T-cell (primary cell): ENCODE results near the gene IL17B. TPM values are rescaled to one million over a fixed set of nuclear protein-coding genes. Genes with fewer than 3 reads are reported as not detected.

Experiments used
- ATAC-seq, 4 experiments: fragments of 200-7000 bp in 3 of 4; fragments of 150-1000 bp in 1 of 4; cut with Tn5 transposase; replicated peaks in 1 of 4; 1 replicate in 3 of 4; 2 replicates in 1 of 4; pipeline ENCODE4 v1.10.0; 2021; ENCODE audit warnings: moderate library complexity in 3 of 4, mild to moderate bottlenecking in 2 of 4, moderate number of reproducible peaks in 1 of 4
- CTCF ChIA-PET, 2 donors: fragments of 300-600 bp; sonication (Branson Sonifier 250); formaldehyde crosslinking; loops; one replicate each; lab custom pipeline; 2022; ENCODE audit warnings: antibody characterized with exemption in 2 of 2; lab: Charles Lee
- POLR2A ChIA-PET, 2 donors: fragments of 300-600 bp; sonication (Branson Sonifier 250); formaldehyde crosslinking; loops; one replicate each; lab custom pipeline; 2022; ENCODE audit warnings: antibody characterized with exemption in 2 of 2; lab: Charles Lee
- DNase-seq, 35 experiments: peaks; one replicate each; pipeline versions ENCODE4 v3.0.0 to v3.0.0-alpha.2; 2013 to 2023
- H3K27ac ChIP-seq: one replicate; pipeline ENCODE4 v1.5.1; 2013; ENCODE audit warnings: low read length
- H3K27me3 ChIP-seq, 2 experiments: replicated peaks in 1 of 2; 1 replicate in 1 of 2; 2 replicates in 1 of 2; pipeline versions ENCODE4 v1.6.1 to v1.7.0; 2013; ENCODE audit warnings: low read length in 1 of 2, mixed read lengths in 1 of 2; ENCODE audit not compliant: control insufficient read depth in 2 of 2, insufficient read depth in 2 of 2; ENCODE audit errors: extremely low read depth in 1 of 2
- H3K36me3 ChIP-seq, 2 donors: 1 replicate in 1 of 2; 2 replicates in 1 of 2; pipeline versions ENCODE4 v1.6.1 to v1.7.0; 2013; ENCODE audit warnings: low read length in 1 of 2; ENCODE audit not compliant: control insufficient read depth in 2 of 2, insufficient read depth in 1 of 2; ENCODE audit errors: extremely low read depth in 1 of 2
- H3K4me1 ChIP-seq, 2 experiments: 1 replicate in 1 of 2; 2 replicates in 1 of 2; pipeline versions ENCODE4 v1.6.1 to v1.7.0; 2013; ENCODE audit warnings: low read length in 2 of 2, mixed read lengths in 1 of 2; ENCODE audit not compliant: insufficient read depth in 2 of 2, control insufficient read depth in 1 of 2; ENCODE audit errors: extremely low read depth in 1 of 2
- H3K4me3 ChIP-seq, 2 donors: 1 replicate in 1 of 2; 2 replicates in 1 of 2; pipeline versions ENCODE4 v1.5.1 to v1.7.0; 2013; ENCODE audit warnings: mild to moderate bottlenecking in 2 of 2, low read length in 1 of 2, moderate library complexity in 1 of 2; ENCODE audit not compliant: control insufficient read depth in 1 of 2; ENCODE audit errors: extremely low read depth in 1 of 2
- H3K9me3 ChIP-seq: 2 replicates; pipeline ENCODE4 v1.7.0; 2013
- H3K27ac Mint-ChIP-seq, 2 donors: one replicate each; pipeline ENCODE4 v1.8.0; 2020 to 2021; ENCODE audit warnings: mild to moderate bottlenecking in 2 of 2, mixed read lengths in 2 of 2
- H3K27me3 Mint-ChIP-seq, 2 donors: one replicate each; pipeline ENCODE4 v1.8.0; 2021 to 2022; ENCODE audit warnings: mixed read lengths in 2 of 2
- H3K36me3 Mint-ChIP-seq: one replicate; pipeline ENCODE4 v1.8.0; 2021; ENCODE audit warnings: mixed read lengths
- H3K4me1 Mint-ChIP-seq, 3 donors: one replicate each; pipeline ENCODE4 v1.8.0; 2020 to 2022; ENCODE audit warnings: mixed read lengths in 3 of 3, mild to moderate bottlenecking in 1 of 3
- H3K4me3 Mint-ChIP-seq, 3 donors: one replicate each; pipeline ENCODE4 v1.8.0; 2020 to 2022; ENCODE audit warnings: mild to moderate bottlenecking in 3 of 3, mixed read lengths in 3 of 3, moderate library complexity in 3 of 3
- H3K9me3 Mint-ChIP-seq, 3 donors: one replicate each; pipeline ENCODE4 v1.8.0; 2020 to 2022; ENCODE audit warnings: mixed read lengths in 3 of 3
- WGBS: methylation state at CpG from one replicate; pipeline ENCODE4 v1.1.5; 2013; ENCODE audit warnings: missing lambda C conversion rate; ENCODE audit not compliant: insufficient coverage; 5-methylcytosine and 5-hydroxymethylcytosine counted together
- total RNA-seq, 35 experiments: library from RNA in 6 of 35; stranded (reverse) in 6 of 35; fragments of 120-200 nt in 1 of 35; gene quantifications; one replicate each; pipeline versions ENCODE4 v1.2.1 to v1.2.4 and lab custom pipeline; 2013 to 2026

The IL17B gene
- total RNA-seq, 5 donors from 2014 or later (not counting 1 experiment from before 2014, with no cell fraction given), result not detected

GRCh38 chr5:149372076-149372795 lies 6.9 kb downstream of the IL17B start:
- 75% methylated on average over 1 of the region's 4 CpGs for WGBS
- H3K36me3 ChIP-seq, result no peaks in the 10 kb centered on the region
- ATAC-seq (no peak), DNase-seq (no peak)
- H3K9me3 ChIP-seq, result no peaks in the 10 kb centered on the region
- Mint-ChIP-seq H3K36me3 (peaks cover 2% of the 10 kb centered on the region), H3K27ac (no peak overlapping the region), H3K4me3 (no peak overlapping the region), H3K27me3 (no peaks in the 10 kb centered on the region), H3K9me3 (no peaks in the 10 kb centered on the region), H3K4me1 (peaks cover 15 to 19% (median 17%) of the 10 kb centered on the region in 3 donors)
- POLR2A ChIA-PET, result no interaction called here
- H3K4me3 ChIP-seq, result no peak overlapping the region
- CTCF ChIA-PET, result interaction anchor here (0.8 to 3.2 kb wide), 20 partner anchors 8 to 219 kb away, joined by 3 to 18 read pairs (median 5); partner anchors contain the start of gene PCYOX1L (in 2 of the 2)
- H3K4me1 ChIP-seq, result peaks cover 0 to 17% of the 10 kb centered on the region in 2 experiments
- H3K27me3 ChIP-seq, result peaks cover 0 to 4% of the 10 kb centered on the region in 2 experiments
- H3K27ac ChIP-seq, result no peak overlapping the region

GRCh38 chr5:149371296-149371962 lies 7.7 kb downstream of the IL17B start:
- Histone ChIP-seq H3K4me1 (peaks cover 0 to 19% of the 10 kb centered on the region in 2 experiments), H3K36me3 (no peaks in the 10 kb centered on the region), H3K9me3 (no peaks in the 10 kb centered on the region), H3K27ac (no peak overlapping the region), H3K4me3 (no peak overlapping the region), H3K27me3 (no peaks in the 10 kb centered on the region)
- Mint-ChIP-seq H3K4me1 (peaks cover 18 to 22% (median 21%) of the 10 kb centered on the region in 3 donors), H3K27ac (no peak overlapping the region), H3K36me3 (peaks cover 3% of the 10 kb centered on the region), H3K27me3 (no peaks in the 10 kb centered on the region), H3K4me3 (no peak overlapping the region), H3K9me3 (no peaks in the 10 kb centered on the region)
- ChIA-PET CTCF (interaction anchor here (0.8 to 3.2 kb wide), 23 partner anchors 9 to 220 kb away, joined by 3 to 18 read pairs (median 4); partner anchors contain the start of gene PCYOX1L (in 2 of the 2)), POLR2A (no interaction called here)
- ATAC-seq (peak; percentile 84 to 94 (median 86)), DNase-seq (peak; percentile 27 to 84 (median 60))
- WGBS, result 43% methylated on average over 7 of the region's 12 CpGs

GRCh38 chr5:149370878-149371277 lies 8.2 kb downstream of the IL17B start:
- CTCF ChIA-PET, result interaction anchor here (0.6 to 3.2 kb wide), 17 partner anchors 11 to 227 kb away, joined by 3 to 18 read pairs (median 4); partner anchors contain the start of gene PCYOX1L (in 2 of the 2)

GRCh38 chr5:149367972-149368645 lies 11.0 kb downstream of the IL17B start:
- no peak overlapping the region for H3K4me3 Mint-ChIP-seq
- POLR2A ChIA-PET, result interaction anchor here in 1 of 2 donors (0.8 kb wide), 1 partner anchor 8 kb away, joined by 3 read pairs; no protein-coding TSS in a partner anchor

More at GRCh38 chr5:149370878-149371277, 8.2 kb downstream of the IL17B start:
- Mint-ChIP-seq H3K4me1 (peaks cover 18 to 22% (median 21%) of the 10 kb centered on the region in 3 donors), H3K27ac (no peak overlapping the region), H3K9me3 (no peaks in the 10 kb centered on the region), H3K27me3 (no peaks in the 10 kb centered on the region), H3K4me3 (no peak overlapping the region), H3K36me3 (peaks cover 3% of the 10 kb centered on the region)
- no peaks in the 10 kb centered on the region for H3K36me3 ChIP-seq
- no peak overlapping the region for H3K4me3 ChIP-seq
- DNase-seq (no peak), ATAC-seq (no peak)
- no peaks in the 10 kb centered on the region for H3K9me3 ChIP-seq
- no peak overlapping the region for H3K27ac ChIP-seq
- 63% methylated on average over 1 of the region's 2 CpGs for WGBS
- POLR2A ChIA-PET, result no interaction called here
- H3K4me1 ChIP-seq, result peaks cover 0 to 19% of the 10 kb centered on the region in 2 experiments
- no peaks in the 10 kb centered on the region for H3K27me3 ChIP-seq

GRCh38 chr5:149367249-149367971 lies 11.7 kb downstream of the IL17B start:
- Histone ChIP-seq H3K36me3 (peaks cover 0 to 12% of the 10 kb centered on the region in 2 donors), H3K4me3 (no peak overlapping the region), H3K4me1 (peaks cover 0 to 19% of the 10 kb centered on the region in 2 experiments), H3K27ac (no peak overlapping the region), H3K27me3 (no peaks in the 10 kb centered on the region), H3K9me3 (no peaks in the 10 kb centered on the region)
- DNase-seq, result peak in 29 of 35 experiments; percentile 18 to 75 (median 43)
- no peaks in the 10 kb centered on the region for H3K9me3 Mint-ChIP-seq
- H3K4me3 Mint-ChIP-seq, result no peak overlapping the region
- H3K4me1 Mint-ChIP-seq, result peaks cover 21 to 37% (median 21%) of the 10 kb centered on the region in 3 donors
- peaks cover 9% of the 10 kb centered on the region for H3K36me3 Mint-ChIP-seq
- ATAC-seq, result peak; percentile 61 to 76 (median 65)
- H3K27ac Mint-ChIP-seq, result peak overlapping the region in 1 of 2 donors; percentile 68
- 70% methylated on average over 10 of the region's 14 CpGs for WGBS
- H3K27me3 Mint-ChIP-seq, result no peaks in the 10 kb centered on the region
- CTCF ChIA-PET, result interaction anchor here (0.6 to 3.8 kb wide), 21 partner anchors 9 to 190 kb away, joined by 3 to 24 read pairs (median 5); partner anchors contain the start of gene PCYOX1L (in 2 of the 2)
- POLR2A ChIA-PET, result no interaction called here

More at GRCh38 chr5:149367972-149368645, 11.0 kb downstream of the IL17B start:
- H3K27ac ChIP-seq, result no peak overlapping the region
- Mint-ChIP-seq H3K27ac (peak overlapping the region in 1 of 2 donors; percentile 22), H3K27me3 (no peaks in the 10 kb centered on the region), H3K9me3 (no peaks in the 10 kb centered on the region), H3K36me3 (peaks cover 9% of the 10 kb centered on the region), H3K4me1 (peaks cover 18 to 30% (median 21%) of the 10 kb centered on the region in 3 donors)
- ATAC-seq (no peak), DNase-seq (no peak)
- peaks cover 0 to 19% of the 10 kb centered on the region in 2 experiments for H3K4me1 ChIP-seq
- H3K9me3 ChIP-seq, result no peaks in the 10 kb centered on the region
- WGBS, result 96% methylated on average over 22 of the region's 22 CpGs
- H3K27me3 ChIP-seq, result no peaks in the 10 kb centered on the region
- no peak overlapping the region for H3K4me3 ChIP-seq
- H3K36me3 ChIP-seq, result peaks cover 0 to 12% of the 10 kb centered on the region in 2 donors
- CTCF ChIA-PET, result interaction anchor here (0.6 to 3.8 kb wide), 20 partner anchors 9 to 182 kb away, joined by 3 to 24 read pairs (median 4); partner anchors contain the start of gene PCYOX1L (in 2 of the 2)
